Measurements from ENCODE around the gene ANGPTL2.

DNA sequence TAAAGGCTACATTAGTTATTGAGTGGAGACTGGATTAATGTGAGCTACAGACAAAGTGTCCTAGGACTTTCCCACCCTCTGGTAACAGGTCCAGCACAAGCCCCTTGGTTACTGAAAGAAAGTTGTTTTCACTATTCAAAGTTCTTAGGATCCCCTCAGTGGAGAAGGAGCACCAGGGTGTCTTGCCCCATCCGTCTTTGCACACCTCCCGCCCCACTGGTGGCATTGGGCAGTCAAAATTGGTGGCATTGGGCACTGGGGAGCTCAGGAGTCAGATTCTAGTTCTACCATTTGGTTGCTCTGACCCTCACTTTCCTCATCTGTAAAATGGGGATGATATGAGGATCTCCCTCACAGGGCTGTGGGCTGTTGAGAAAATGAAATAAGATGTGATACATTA is 2.4 kb upstream of the ANGPTL2 start:
- no peak for TF ChIP-seq CTCF (conservative IDR thresholded peaks at IDR 0.05; ENCODE audit: low read length)
- no peak for TF ChIP-seq EZH2phosphoT487 (IDR thresholded peaks at IDR 0.05; ENCODE audit: borderline replicate concordance, low read depth, low read length)
